GM18526 (cell line): ENCODE measurements around the gene ZKSCAN3.

Source experiments
- POLR2A ChIP-seq: IDR thresholded peaks from 3 replicates; pipeline ENCODE4 v1.6.1; 2011; ENCODE audit not compliant: insufficient read length; ENCODE audit errors: extremely low read depth

Gene ZKSCAN3

DNA sequence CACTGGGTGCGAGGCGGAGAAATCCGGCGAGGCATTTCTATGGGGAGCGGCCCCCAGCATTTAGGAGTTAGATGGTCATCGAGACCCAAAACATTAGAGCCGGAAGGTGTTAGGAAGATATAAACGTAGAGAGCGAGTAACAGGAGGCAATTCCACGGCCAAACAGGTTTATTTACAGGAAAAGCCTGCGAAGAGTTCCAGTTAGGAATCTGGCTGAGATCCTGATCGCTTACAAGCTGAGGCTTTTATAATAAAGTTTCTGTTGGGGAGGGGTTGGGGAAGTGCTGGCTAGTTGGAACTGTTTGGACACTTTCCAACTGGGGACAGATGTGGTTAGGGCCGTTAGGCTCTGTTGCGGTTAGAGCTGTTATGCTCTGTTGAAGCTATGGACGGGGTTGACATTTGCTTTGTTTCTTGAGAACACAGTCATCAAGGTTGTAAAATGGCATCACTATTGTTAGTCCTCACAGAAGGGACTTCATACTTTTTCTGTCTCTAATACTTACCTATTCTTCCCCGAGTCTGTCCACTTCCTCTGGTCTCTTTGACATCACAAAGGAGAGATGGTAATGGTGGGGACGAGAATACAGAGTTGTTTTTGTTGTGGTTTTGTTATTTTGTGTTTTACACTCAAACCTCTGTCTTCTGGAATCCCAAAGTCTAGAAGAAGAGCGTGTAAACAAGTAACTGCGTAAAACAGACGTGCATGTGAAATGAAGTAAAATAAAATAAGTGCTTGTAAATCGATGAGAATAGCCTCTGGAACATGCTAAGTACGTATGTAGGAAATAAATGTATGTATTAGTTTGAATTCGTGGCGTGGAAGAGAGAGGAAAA, 13.2 kb upstream of the ZKSCAN3 start:
- TF ChIP-seq POLR2A = no peak

GRCh38 chr6:28337121-28337520, 12.6 kb upstream of the ZKSCAN3 start:
- TF ChIP-seq POLR2A = no peak

GRCh38 chr6:28340310-28341095, 9.2 kb upstream of the ZKSCAN3 start:
- no peak for TF ChIP-seq POLR2A

GRCh38 chr6:28343898-28344677, 5.7 kb upstream of the ZKSCAN3 start:
- TF ChIP-seq POLR2A = no peak

DNA sequence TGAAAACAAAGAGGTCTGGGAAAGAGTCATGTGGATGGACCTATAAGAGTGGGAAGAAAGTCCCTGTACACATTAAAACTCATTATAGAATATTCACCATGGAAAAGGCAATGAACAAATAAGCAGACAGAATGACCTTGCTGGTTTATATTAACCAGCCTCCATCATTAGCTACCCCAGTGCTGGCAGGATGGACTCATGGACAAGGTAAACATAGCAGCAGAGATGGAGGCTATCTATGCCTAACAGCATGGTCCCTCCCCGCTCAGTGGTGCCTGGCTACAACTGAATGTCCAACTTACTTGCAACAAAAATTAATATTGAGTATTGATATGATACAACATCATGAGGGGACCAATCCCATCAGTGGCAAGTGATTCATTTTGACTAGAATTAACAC, 4.5 kb upstream of the ZKSCAN3 start:
- TF ChIP-seq POLR2A = no peak

GRCh38 chr6:28347119-28347518, 2.6 kb upstream of the ZKSCAN3 start:
- TF ChIP-seq POLR2A = no peak

GRCh38 chr6:28349344-28349891, 329 bp upstream of the ZKSCAN3 start:
- no peak for TF ChIP-seq POLR2A

DNA sequence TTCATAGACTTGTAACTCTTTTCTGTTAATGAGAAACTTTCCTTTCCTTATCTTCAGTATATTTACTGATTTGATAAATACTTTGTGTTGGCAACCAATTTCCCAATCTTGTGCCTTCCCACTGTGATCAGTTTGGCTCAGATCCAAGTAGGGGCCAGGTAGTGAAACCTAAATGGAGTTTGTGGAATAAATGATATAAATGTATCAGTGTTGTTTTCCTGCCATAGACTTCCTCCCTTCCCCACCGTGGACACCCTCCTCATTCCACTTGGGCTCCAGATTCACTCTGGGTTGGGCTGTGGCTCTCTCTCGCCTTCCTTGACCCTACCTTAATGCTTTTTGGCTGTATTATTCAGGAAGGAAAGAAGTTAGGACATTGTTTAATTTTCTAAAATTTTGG, 1.3 kb downstream of the ZKSCAN3 start:
- TF ChIP-seq POLR2A = no peak

- no peak for TF ChIP-seq POLR2A
These were observed 1.8 kb downstream of the ZKSCAN3 start for GRCh38 chr6:28351493-28351925.

GRCh38 chr6:28353356-28353755, 3.6 kb downstream of the ZKSCAN3 start:
- TF ChIP-seq POLR2A = no peak

DNA sequence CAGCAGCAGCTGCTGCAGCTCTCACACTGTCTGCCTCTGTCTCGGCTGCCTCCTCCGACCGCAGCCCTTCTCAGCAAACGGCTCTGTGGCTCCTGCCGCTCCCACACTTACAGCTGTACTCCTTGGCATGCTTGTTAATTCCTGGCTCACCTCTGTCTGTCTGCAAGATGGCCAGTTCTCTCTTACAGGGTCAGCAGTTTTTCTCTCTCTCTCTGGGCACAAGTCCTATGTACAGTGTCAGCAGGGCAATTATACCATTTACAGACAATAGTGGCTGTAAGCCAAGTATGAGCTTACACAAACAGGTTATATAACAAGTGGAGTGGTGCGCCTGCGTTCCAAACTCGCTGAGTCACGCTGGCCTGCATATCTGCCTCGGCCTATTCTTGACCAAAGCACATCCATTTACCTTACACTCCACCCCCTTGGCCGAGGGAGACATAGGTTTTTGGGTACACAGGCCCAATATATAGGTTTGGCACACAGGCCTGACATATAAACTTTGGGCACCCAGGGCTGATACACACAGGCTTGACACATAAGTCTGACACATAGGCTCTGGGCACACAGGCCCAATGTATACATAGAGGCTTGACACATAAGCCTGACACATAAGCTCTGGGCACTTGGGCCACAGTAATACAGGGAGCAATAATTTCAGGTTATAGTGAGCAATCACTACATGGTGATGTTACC, 4.4 kb downstream of the ZKSCAN3 start:
- TF ChIP-seq POLR2A = no peak

DNA sequence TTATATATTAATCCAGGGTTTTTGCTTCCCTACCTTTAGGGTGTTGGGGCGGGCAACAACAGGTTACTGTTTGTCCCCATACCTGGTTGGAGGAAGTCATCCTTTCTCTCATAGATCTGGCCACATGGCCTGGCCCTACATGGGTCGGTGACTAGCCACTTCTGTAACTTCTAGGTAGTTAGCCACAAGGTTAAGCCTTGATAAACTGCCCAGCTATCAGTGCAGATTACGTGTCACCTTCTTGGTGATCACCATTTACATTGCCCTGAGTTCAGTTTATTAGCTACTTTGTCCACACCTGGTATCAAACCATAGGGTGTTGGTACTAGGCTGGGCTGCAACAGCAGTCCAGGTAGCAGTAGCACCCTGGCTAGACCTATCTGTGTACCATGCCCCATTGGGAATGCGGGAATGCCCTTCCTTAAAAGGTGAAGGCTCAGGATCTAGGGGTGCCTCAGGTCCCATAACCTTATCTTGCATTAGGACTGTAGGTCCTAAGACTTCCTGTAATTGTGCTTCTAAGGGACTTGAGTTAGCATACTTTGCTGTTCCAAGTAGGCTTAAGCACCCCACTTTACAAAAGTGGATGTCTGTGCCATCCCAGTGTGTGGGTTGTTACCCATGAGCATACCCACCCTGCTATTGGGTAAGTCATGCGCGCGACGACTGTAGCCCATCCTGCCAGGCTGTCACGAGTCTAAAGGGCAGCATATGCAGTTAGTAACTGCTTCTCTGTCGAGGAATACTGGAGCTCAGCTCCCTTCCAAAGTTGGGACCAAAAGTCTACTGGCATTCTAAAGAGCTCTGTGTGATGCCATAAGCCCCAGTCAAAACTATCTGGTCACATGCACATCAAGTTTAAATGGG, 5.2 kb downstream of the ZKSCAN3 start:
- TF ChIP-seq POLR2A = no peak

GRCh38 chr6:28355743-28356665, 6.3 kb downstream of the ZKSCAN3 start:
- TF ChIP-seq POLR2A = no peak
